ENCODE results near the gene LY6G6F. TPM values are rescaled to one million over a fixed set of nuclear protein-coding genes. Genes with fewer than 3 reads are reported as not detected.
A peak's percentile ranks its signal among the peaks of the same experiment; 100 is the strongest.

The LY6G6F gene
- total and polyA plus RNA-seq, 2 donors (not counting 1 experiment from before 2014, with no cell fraction given): not detected

- Histone ChIP-seq H3K36me3 (replicated peaks in 1 of 2; ENCODE audit: control extremely low read depth in 1 of 2, control insufficient read depth in 1 of 2, extremely low read depth in 1 of 2, insufficient read depth in 2 of 2, low read length in 1 of 2) (peaks cover 0 to 38% of the 10 kb centered on the region in 2 experiments), H2AFZ (ENCODE audit: insufficient read depth, low read depth, low read length, poor library complexity, severe bottlenecking) (no peak overlapping the region), H3K4me2 (replicated peaks; ENCODE audit: low read depth, low read length, poor library complexity, severe bottlenecking) (peak overlapping the region; percentile 88), H3K4me3 (ENCODE audit: control extremely low read depth in 1 of 5, extremely low read depth in 1 of 5, insufficient read depth in 1 of 5, low read depth in 2 of 5, low read length in 4 of 5) (no peak overlapping the region), H3K4me1 (ENCODE audit: control insufficient read depth in 2 of 2, insufficient read depth in 2 of 2, low read length in 2 of 2) (peaks cover 34 to 52% of the 10 kb centered on the region in 2 donors), H3K9me3 (ENCODE audit: control extremely low read depth in 1 of 3, control insufficient read depth in 2 of 3, insufficient read depth in 1 of 3, low read length in 2 of 3) (no peaks in the 10 kb centered on the region), H3K9ac (ENCODE audit: low read length) (no peak overlapping the region), H4K20me1 (ENCODE audit: control insufficient read depth, insufficient read depth, low read length, poor library complexity, severe bottlenecking) (peaks cover 24% of the 10 kb centered on the region), H3K27me3 (replicated peaks in 1 of 4; ENCODE audit: control extremely low read depth in 1 of 4, control insufficient read depth in 3 of 4, insufficient read depth in 4 of 4, low read length in 3 of 4) (no peaks in the 10 kb centered on the region), H3K79me2 (ENCODE audit: control insufficient read depth, insufficient read depth, low read length) (peaks cover 95% of the 10 kb centered on the region), H3K27ac (ENCODE audit: low read length in 2 of 2) (peak overlapping the region in 1 of 2 donors; percentile 40)
- ChIA-PET CTCF (interaction anchor here (1.1 kb wide), 1 partner anchor 60 kb away, joined by 4 read pairs; no protein-coding TSS in a partner anchor), POLR2A (interaction anchor here (0.6 kb wide), 1 partner anchor 177 kb away, joined by 3 read pairs; no protein-coding TSS in a partner anchor)
- TF ChIP-seq EZH2 (IDR thresholded peaks at IDR 0.05; ENCODE audit: borderline replicate concordance, insufficient read depth, low read depth, low read length, poor library complexity, severe bottlenecking) (no peak), CTCF (IDR thresholded peaks at IDR 0.05) (no peak)
- no peak for ATAC-seq (ENCODE audit: low read depth)
- intact Hi-C loops (cut with micrococcal nuclease): loop anchor here (10.0 kb wide), 1 partner anchor 1443 kb away; the partner anchor contains the start of gene TRIM26
- Mint-ChIP-seq H3K4me1 (peaks cover 56% of the 10 kb centered on the region), H3K4me3 (peak overlapping the region; percentile 94), H3K27ac (peak overlapping the region; percentile 65), H3K27me3 (no peaks in the 10 kb centered on the region), H3K9me3 (ENCODE audit: insufficient read depth) (no peaks in the 10 kb centered on the region)
- DNase-seq: no peak
- WGBS (ENCODE audit: insufficient coverage): 100% methylated on average over 1 of the region's 4 CpGs
Observed at GRCh38 chr6:31658158-31658688, 48.4 kb upstream of the LY6G6F start.

GRCh38 chr6:31658983-31659648, 47.5 kb upstream of the LY6G6F start:
- H3K27ac Mint-ChIP-seq: peak overlapping the region; percentile 89
- no peaks in the 10 kb centered on the region for H3K9me3 Mint-ChIP-seq (ENCODE audit: insufficient read depth)
- Histone ChIP-seq H3K79me2 (ENCODE audit: control insufficient read depth, insufficient read depth, low read length) (peaks cover 95% of the 10 kb centered on the region), H2AFZ (ENCODE audit: insufficient read depth, low read depth, low read length, poor library complexity, severe bottlenecking) (no peak overlapping the region), H3K4me2 (replicated peaks; ENCODE audit: low read depth, low read length, poor library complexity, severe bottlenecking) (peak overlapping the region; percentile 88), H3K36me3 (replicated peaks in 1 of 2; ENCODE audit: control extremely low read depth in 1 of 2, control insufficient read depth in 1 of 2, extremely low read depth in 1 of 2, insufficient read depth in 2 of 2, low read length in 1 of 2) (peaks cover 0 to 45% of the 10 kb centered on the region in 2 experiments), H3K27me3 (replicated peaks in 1 of 4; ENCODE audit: control extremely low read depth in 1 of 4, control insufficient read depth in 3 of 4, insufficient read depth in 4 of 4, low read length in 3 of 4) (no peaks in the 10 kb centered on the region), H3K4me1 (ENCODE audit: control insufficient read depth in 2 of 2, insufficient read depth in 2 of 2, low read length in 2 of 2) (peaks cover 38 to 55% of the 10 kb centered on the region in 2 donors), H3K27ac (ENCODE audit: low read length in 2 of 2) (peak overlapping the region; percentile 50 to 77), H4K20me1 (ENCODE audit: control insufficient read depth, insufficient read depth, low read length, poor library complexity, severe bottlenecking) (peaks cover 24% of the 10 kb centered on the region), H3K9me3 (ENCODE audit: control extremely low read depth in 1 of 3, control insufficient read depth in 2 of 3, insufficient read depth in 1 of 3, low read length in 2 of 3) (no peaks in the 10 kb centered on the region), H3K9ac (ENCODE audit: low read length) (peak overlapping the region; percentile 87), H3K4me3 (ENCODE audit: control extremely low read depth in 1 of 5, extremely low read depth in 1 of 5, insufficient read depth in 1 of 5, low read depth in 2 of 5, low read length in 4 of 5) (peak overlapping the region in 4 of 5 experiments; percentile 63 to 98 (median 90))
- H3K27me3 Mint-ChIP-seq: no peaks in the 10 kb centered on the region
- peaks cover 62% of the 10 kb centered on the region for H3K4me1 Mint-ChIP-seq
- 94% methylated on average over 13 of the region's 13 CpGs for WGBS (ENCODE audit: insufficient coverage)
- ChIA-PET CTCF (no interaction called here), POLR2A (interaction anchor here (0.6 to 1.0 kb wide), 2 partner anchors 82 to 1044 kb away, joined by 3 to 7 read pairs; no protein-coding TSS in a partner anchor)
- no peak for ATAC-seq (ENCODE audit: low read depth)
- intact Hi-C loops (cut with micrococcal nuclease): loop anchor here (10.0 kb wide), 1 partner anchor 1444 kb away; the partner anchor contains the start of gene TRIM26
- H3K4me3 Mint-ChIP-seq: peak overlapping the region; percentile 94
- TF ChIP-seq EZH2 (IDR thresholded peaks at IDR 0.05; ENCODE audit: borderline replicate concordance, insufficient read depth, low read depth, low read length, poor library complexity, severe bottlenecking): no peak
- no peak for DNase-seq
